GM18499 (cell line): ENCODE measurements around the gene TFEB.
"Not testable (repeated sequence)": the region's sequence is repeated elsewhere in the genome, so short reads cannot be mapped to it uniquely, and the experiment has no call there.

Source experiments
- ATAC-seq: cut with Tn5 transposase; IDR thresholded peaks from one replicate; pipeline ENCODE4 v1.9.1; 2021; ENCODE audit warnings: moderate number of reproducible peaks; ENCODE audit not compliant: insufficient read depth, unreplicated experiment

The TFEB gene

GRCh38 chr6:41766043-41766664 lies 30.7 kb upstream of the TFEB start:
- ATAC-seq, result not testable (repeated sequence)

GRCh38 chr6:41763470-41763869 lies 28.1 kb upstream of the TFEB start:
- no peak for ATAC-seq

- no peak for ATAC-seq
These were observed 24.6 kb upstream of the TFEB start for GRCh38 chr6:41759905-41760579.

GRCh38 chr6:41759106-41759904 lies 23.9 kb upstream of the TFEB start:
- ATAC-seq, result no peak

- ATAC-seq, result no peak
These were observed 23.2 kb upstream of the TFEB start for GRCh38 chr6:41758641-41759035.

- no peak for ATAC-seq
These were observed 22.7 kb upstream of the TFEB start for GRCh38 chr6:41757931-41758640.

- ATAC-seq, result no peak
These were observed 21.9 kb upstream of the TFEB start for GRCh38 chr6:41757271-41757670.

- ATAC-seq, result no peak
These were observed 20.9 kb upstream of the TFEB start for GRCh38 chr6:41756354-41756753.

- no peak for ATAC-seq
These were observed 20.5 kb upstream of the TFEB start for GRCh38 chr6:41755895-41756294.

GRCh38 chr6:41750374-41750773 lies 15.0 kb upstream of the TFEB start:
- ATAC-seq, result no peak

- ATAC-seq, result no peak
These were observed 13.1 kb upstream of the TFEB start for GRCh38 chr6:41748542-41748941.

- no peak for ATAC-seq
These were observed 12.7 kb upstream of the TFEB start for GRCh38 chr6:41748102-41748477.

- ATAC-seq, result no peak
These were observed 12.1 kb upstream of the TFEB start, which contains the start of gene PGC for GRCh38 chr6:41747256-41748101. TSS of gene PGC (minus strand) at chr6:41747397. CDS start at chr6:41747334, 63 bp downstream.

GRCh38 chr6:41746107-41746506 lies 10.7 kb upstream of the TFEB start:
- no peak for ATAC-seq

- no peak for ATAC-seq
These were observed 8.9 kb upstream of the TFEB start for GRCh38 chr6:41744236-41744787.

GRCh38 chr6:41743406-41744235 lies 8.2 kb upstream of the TFEB start:
- no peak for ATAC-seq

GRCh38 chr6:41741625-41742490 lies 6.5 kb upstream of the TFEB start:
- ATAC-seq, result no peak
